ENCODE measurements around the gene GPR107. TPM values are rescaled to one million over a fixed set of nuclear protein-coding genes. Genes with fewer than 3 reads are reported as not detected.

Gene GPR107
- total and polyA plus RNA-seq, 7 donors: 3.6 to 34.1 (median 19.6) TPM

DNA sequence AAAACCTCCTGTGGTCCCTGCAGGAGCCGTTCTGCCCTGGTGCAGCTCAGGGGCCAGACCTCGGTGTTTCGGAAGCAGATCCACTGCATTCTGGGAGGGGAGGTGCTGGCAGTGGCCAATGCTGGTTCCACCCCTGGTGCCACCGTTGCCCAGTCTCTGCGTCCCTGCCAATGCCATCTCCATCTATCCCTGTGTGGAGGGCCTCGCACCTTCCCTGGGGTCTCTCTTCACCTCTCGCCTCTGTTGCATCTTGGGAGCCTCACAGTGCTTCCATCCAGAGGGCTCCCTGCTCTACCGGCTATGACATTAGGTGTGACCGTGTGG lies 133.8 kb downstream of the GPR107 start:
- Histone ChIP-seq H3K27me3 (no peaks in the 10 kb centered on the region), H3K9me3 (no peaks in the 10 kb centered on the region), H3K27ac (peak overlapping the region; percentile 94 to 99 (median 96)), H3K4me1 (peaks cover 0 to 99% (median 97%) of the 10 kb centered on the region in 4 donors), H3K36me3 (no peaks in the 10 kb centered on the region), H3K4me3 (peak overlapping the region; percentile 21 to 55 (median 47))
- intact Hi-C loops (cut with DNase I): no loop called here
- TF ChIP-seq POLR2A (IDR thresholded peaks at IDR 0.05) (no peak), EP300 (IDR thresholded peaks at IDR 0.05) (no peak), CTCF (IDR thresholded peaks at IDR 0.05) (no peak), POLR2AphosphoS5 (IDR thresholded peaks at IDR 0.05) (no peak)
- DNase-seq: no peak
- 40 to 73% methylated on average over 9 of the region's 9 CpGs for WGBS, 2 donors

DNA sequence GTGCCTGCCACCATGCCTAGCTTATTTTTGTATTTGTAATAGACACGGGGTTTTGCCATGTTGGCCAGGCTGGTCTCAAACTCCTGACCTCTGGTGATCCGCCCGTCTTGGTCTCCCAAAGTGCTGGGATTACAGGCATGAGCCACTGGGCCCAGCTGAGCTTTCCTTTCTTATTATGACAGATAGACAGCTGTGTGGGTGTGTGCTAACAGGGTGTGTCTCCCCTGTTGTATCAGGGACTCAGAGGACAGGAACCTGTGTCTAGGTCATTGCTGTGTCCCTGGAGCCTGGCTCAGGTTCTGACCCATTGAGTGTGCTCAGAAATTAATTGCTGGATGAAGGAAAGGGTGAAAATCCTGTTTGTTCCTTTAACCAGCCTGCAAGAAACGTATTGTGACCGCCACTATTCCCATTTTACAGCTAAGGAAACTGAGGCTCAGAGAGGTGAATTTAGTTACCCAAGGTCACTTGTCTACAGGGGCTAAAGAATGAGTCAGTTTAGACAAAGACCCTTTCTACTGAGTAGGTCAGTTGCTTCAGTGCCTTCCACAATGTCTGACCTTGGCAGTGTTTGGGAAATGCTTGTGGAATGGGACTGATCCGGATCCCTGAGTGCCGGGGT lies 135.3 kb downstream of the GPR107 start:
- H3K27me3 ChIP-seq: no peaks in the 10 kb centered on the region
- intact Hi-C loops (cut with DNase I): no loop called here
- no peaks in the 10 kb centered on the region for H3K36me3 ChIP-seq
- H3K9me3 ChIP-seq: no peaks in the 10 kb centered on the region
- TF ChIP-seq POLR2A (IDR thresholded peaks at IDR 0.05): no peak
- peak overlapping the region; percentile 94 to 99 (median 96) for H3K27ac ChIP-seq
- DNase-seq: no peak
- H3K4me1 ChIP-seq: peaks cover 2 to 99% (median 97%) of the 10 kb centered on the region in 4 donors
- no peak overlapping the region for H3K4me3 ChIP-seq
- WGBS, 2 donors: 63 to 86% methylated on average over 7 of the region's 7 CpGs

Small RNA genes lying within 50 kb of the gene (small RNA-seq; reads per million reads assigned to genes)
- gene RF00019: 0 reads per million in 3 donors

Other genes with a start within 250 kb of the GPR107 start
- 10 to 100 TPM; 31.6 to 51.2 (median 36.1) TPM for gene TOR1A, start 229.8 kb upstream of the GPR107 start, total RNA-seq
- gene TOR1A, start 229.8 kb upstream of the GPR107 start, polyA plus RNA-seq: 10 to 100 TPM; 12.5 to 27.6 (median 13.2) TPM
- gene C9orf78, start 218.6 kb upstream of the GPR107 start, total RNA-seq: 100 to 1,000 TPM in 1 of 4 donors, 10 to 100 TPM in 3; 55.7 to 172 (median 66.0) TPM
- 10 to 100 TPM; 63.1 to 84.1 (median 74.9) TPM for gene C9orf78, start 218.6 kb upstream of the GPR107 start, polyA plus RNA-seq
- 10 to 100 TPM; 17.5 to 52.1 (median 21.8) TPM for gene USP20, start 218.4 kb upstream of the GPR107 start, total RNA-seq
- 10 to 100 TPM in 1 of 3 donors, 1 to 10 TPM in 2; 7.9 to 26.7 (median 9.6) TPM for gene USP20, start 218.4 kb upstream of the GPR107 start, polyA plus RNA-seq
- 100 to 1,000 TPM in 3 of 4 donors, 10 to 100 TPM in 1; 92.8 to 172 (median 104) TPM for gene FNBP1, start 10.7 kb upstream of the GPR107 start, total RNA-seq
- gene FNBP1, start 10.7 kb upstream of the GPR107 start, polyA plus RNA-seq: 10 to 100 TPM; 12.5 to 39.0 (median 13.2) TPM
- gene NCS1, start 118.5 kb downstream of the GPR107 start, total RNA-seq: 100 to 1,000 TPM in 1 of 4 donors, 10 to 100 TPM in 3; 78.5 to 133 (median 96.9) TPM
- gene NCS1, start 118.5 kb downstream of the GPR107 start, polyA plus RNA-seq: 1 to 10 TPM in 2 of 3 donors, under 1 TPM in 1; 0.69 to 8.9 (median 4.2) TPM
- 100 to 1,000 TPM in 1 of 4 donors, 10 to 100 TPM in 2, 1 to 10 TPM in 1; 8.2 to 106 (median 35.7) TPM for gene HMCN2, start 211.9 kb downstream of the GPR107 start, total RNA-seq
- 10 to 100 TPM in 1 of 3 donors, 1 to 10 TPM in 2; 3.6 to 44.0 (median 6.0) TPM for gene HMCN2, start 211.9 kb downstream of the GPR107 start, polyA plus RNA-seq